CD4-positive, alpha-beta T cell treated with Interleukin-6 at 100 ng/mL for 8 hours (primary cell): ENCODE measurements around the gene MYH6.
"Not testable (repeated sequence)": the region's sequence is repeated elsewhere in the genome, so short reads cannot be mapped to it uniquely, and the experiment has no call there.

Experiments
- DNase-seq: peaks from one replicate; pipeline ENCODE4 v3.0.0-alpha.2; 2020; ENCODE audit warnings: mixed read lengths, low spot score

MYH6 gene

DNA sequence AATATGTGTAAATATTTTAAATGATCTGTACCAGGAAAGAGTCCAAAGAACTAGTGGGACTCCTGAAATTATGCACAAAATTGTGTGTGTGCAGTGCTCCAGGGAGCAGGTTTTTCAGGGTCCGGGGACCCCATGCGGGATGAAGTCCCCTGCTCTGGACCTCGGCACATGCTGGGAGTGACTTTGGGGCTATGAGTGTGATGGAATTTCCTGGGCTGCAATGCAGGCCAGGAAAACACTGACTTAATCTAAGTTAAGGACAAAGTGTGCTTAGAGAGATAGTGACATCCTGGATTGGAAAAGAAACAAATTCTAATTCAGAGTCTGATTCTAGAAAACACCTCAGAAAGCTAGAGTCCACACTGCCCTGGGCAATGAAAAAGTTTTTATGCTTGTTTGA is 6.2 kb upstream of the MYH6 start:
- no peak for DNase-seq

DNA sequence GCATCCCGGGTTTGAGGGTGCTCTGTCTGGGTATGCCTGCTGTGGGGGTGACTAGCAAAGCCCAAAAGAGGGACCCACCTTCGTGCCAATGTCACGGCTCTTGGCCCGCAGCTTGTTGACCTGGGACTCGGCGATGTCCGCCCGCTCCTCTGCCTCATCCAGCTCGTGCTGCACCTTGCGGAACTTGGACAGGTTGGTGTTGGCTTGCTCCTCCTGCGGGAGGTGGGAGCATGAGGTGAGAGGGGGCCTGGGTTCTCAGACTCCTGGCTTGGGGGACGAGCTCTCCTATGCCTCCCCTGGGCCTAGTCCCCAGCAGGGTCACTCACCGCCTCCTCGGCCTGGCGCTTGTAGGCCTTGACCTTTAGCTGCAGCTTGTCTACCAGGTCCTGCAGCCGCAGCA is 5.6 kb upstream of the MYH6 start:
- no peak for DNase-seq

DNA sequence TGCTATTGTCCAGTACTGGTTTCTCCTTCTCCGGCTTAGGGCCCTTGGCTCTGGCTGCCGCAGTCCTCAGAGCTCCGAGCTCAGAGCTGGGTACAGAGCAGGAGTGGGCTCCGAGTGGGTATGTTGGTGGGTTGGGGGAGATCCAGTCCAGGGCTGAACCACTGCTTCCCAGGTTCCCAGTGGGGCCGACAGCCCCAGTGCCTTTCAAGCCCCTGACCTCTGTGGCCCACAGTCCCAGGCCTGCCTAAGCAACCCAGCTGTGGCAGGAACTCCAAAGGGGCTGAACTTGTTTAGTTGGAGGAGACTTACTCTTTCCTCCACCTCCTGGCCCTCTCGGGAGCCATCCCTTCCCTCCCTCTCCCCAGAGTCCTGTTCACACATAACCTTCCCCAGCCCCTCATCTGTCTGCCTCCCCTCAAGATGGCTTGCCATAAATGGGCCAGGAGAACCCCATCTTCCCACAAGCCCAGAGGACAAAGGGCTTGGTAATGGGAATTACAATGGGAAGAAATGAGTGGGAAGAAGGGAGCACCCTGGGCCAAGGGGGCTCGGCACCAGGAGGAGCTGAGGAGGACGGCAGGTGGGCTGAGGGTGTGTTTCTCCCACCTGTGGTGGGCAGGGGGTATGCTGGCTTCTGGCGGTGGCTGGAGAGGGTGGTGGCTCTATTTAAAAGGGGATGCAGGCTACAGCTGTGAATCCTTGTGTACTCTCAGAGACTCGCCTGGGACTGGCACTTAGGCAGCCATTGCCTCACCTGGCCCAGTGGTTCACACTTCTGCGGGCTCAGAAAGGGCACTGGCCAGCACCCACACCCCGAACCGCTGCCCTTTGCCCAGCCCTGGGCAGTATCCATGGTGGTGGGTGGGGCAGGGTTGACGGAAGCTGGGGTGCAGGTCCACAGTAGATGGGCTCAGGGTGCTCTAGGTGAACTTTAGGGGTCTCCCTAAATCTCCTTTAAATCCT is 3.8 kb upstream of the MYH6 start:
- no peak for DNase-seq

DNA sequence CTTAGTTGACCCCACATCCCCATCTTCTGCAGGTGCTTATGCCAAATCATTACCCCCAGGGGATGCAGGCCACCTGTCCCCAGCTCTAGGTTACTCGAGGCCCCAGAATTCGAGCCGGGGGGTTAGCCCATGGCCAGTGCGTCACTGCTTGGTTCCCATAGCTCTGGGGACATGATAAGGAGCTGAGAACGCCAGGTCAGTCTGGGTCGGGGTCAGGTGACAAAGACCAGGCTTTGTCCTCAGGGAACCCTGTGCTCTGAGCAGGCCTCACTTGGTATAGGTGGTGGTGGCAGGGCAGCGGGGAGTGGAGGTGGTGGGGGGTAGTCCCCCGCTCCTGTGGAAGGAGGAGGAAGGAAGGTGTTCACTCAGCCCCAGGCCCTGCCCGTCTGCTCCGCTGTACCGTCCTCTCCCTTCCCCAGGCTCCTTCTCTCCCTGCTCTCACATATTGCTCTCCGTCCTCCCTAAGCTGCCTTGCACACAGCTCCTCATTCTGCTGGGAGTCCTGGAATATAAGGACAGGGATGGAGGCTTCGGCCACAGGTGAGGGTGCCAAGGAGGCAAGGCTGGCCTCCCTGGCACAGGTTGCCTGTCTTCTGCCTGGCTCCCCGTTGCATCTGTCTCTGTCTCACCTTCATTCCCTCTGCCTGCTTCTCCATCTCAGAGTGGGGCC is 2.0 kb upstream of the MYH6 start:
- no peak for DNase-seq

DNA sequence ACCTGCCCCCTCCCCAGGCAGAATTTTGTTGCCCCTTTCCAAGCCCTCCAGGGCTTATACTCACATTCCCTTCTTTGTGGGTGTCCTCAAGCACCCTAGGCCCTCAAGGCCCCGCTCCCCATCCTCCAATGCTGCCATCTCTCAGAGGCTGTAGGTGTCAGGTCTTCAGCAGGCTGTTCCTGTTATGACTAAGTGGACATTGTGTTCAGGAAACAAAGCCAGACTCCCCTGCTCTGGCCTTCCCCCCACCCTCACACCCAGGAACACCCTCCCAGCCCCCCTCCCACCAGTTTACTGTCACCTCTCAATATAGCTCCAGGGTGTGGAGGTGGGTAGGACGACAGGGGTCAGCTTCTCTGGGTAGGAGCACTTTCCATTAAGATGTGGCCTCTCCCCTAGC is 1.4 kb upstream of the MYH6 start:
- no peak for DNase-seq

DNA sequence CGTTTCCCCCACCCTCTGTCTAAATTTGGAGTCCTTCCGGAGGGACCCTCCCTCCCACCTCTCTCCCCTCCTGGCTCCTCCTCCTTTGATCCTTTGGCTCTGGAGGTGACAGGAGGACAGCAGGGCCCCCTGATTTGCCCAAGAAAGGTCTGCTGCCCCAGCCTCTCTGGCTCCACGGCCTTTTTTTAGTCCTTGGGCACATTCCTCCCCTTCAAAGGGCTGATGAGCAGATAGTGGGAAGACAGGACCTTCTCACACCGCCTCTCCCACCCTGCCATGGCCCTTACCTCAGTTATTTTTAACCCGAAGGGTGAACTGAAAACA is 196 bp upstream of the MYH6 start:
- no peak for DNase-seq

DNA sequence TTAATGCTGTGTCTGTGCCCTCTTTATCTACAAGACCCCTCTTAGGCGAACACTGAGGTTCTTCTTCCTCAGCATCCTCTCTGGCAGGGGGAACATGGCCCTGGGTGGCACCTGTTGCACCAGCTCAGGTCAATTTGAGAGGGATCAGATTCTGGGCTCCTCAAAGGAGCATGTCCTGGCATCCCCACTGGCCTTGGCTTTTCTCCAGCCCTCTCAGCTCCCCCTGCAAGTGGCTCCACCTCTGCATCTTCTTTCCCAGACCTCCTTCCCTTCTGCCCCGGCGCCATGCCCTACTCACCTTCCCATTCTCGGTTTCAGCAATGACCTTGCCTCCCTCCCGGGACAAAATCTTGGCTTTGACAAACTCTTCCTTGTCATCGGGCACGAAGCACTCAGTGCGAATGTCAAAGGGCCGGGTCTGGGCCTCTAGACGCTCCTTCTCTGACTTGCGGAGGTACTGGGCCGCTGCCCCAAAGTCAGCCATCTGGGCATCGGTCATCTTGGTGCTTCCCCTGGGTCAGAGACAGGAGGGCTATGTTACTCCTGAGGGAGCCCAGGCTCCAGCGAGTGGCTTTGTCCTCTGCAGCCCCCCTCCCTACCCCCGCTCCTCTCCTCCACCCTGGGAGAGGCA is 1.2 kb downstream of the MYH6 start:
- no peak for DNase-seq

DNA sequence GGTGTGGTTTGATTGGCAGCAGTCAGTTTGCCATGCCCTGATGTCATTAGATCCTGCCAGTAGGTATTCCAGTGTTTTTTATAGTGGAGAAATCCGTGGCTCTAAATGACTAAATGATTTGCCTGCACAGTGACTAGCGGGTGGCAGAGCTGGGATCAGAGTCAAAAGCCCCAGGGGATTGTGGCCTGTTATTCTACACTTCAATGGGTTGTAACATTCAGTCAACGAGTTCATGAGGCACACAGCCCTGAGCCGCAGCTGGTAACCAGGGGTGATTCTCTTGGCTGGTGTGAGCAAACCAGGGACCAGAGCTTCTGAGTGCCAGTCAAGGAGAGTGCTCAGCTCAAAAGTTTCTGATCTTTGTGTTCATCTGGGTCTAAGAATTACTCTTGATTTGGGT is 1.8 kb downstream of the MYH6 start:
- no peak for DNase-seq

DNA sequence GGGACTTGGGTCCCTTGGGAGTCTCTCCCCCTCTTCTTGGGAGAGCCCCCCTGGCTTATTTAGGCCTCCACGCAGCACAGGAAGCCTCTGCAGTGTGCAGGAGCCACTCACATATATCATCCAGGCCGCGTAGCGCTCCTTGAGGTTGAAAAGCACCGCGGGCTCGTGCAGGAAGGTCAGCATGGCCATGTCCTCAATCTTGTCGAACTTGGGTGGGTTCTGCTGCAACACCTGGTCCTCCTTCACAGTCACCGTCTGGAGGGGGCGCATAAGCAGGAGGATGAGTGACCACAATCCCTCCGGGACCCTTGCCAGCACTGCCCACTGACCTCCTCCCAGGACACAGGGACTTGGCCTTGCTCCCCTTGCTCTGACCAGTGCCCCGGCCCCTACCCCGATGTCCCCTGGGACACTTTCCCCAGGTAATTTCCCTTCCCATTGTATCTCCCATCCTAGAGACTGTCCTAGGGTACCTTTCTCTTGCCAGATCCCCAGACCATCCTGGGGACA is 2.5 kb downstream of the MYH6 start:
- DNase-seq, result no peak

DNA sequence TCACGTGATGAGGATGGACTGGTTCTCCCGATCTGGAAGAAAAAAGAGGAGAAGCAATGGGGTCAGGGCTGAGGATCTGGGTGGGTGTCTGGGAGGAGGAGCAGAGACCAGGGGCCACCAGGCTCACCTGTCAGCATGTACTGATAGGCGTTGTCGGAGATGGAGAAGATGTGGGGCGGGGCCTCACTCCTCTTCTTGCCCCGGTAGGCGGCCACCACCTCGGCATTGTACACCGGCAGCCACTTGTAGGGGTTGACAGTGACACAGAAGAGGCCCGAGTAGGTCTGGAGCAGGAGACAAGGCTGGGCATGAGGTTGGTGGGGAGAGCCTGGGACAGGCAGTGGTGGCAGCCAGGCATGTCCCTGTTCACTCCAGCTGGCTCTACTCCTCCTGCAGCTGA is 3.0 kb downstream of the MYH6 start:
- no peak for DNase-seq

DNA sequence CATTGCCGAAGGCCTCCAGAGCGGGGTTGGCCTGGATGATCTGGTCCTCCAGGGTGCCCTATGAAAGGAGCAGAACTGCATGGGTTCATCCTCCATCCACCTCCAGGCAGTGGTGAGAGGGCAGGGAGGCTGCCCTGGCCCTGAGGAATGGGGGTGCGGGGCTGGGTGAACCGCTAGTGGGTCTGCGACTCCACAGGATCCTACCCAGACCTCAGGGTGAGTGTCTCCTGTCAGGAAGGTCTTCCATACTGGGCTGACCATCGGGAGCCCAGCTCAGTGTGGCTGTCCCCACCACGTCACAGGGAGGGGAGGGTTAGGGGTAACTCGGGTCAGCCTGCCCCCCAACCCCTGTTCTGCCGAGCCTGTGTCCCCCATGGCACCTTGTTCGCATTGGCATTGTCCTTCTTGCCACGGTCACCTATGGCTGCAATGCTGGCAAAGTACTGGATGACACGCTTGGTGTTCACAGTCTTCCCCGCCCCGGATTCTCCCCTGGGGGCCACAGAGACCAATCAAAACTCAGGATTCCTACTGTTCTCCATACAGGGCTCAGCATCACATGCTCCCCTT is 3.7 kb downstream of the MYH6 start:
- DNase-seq, result no peak

DNA sequence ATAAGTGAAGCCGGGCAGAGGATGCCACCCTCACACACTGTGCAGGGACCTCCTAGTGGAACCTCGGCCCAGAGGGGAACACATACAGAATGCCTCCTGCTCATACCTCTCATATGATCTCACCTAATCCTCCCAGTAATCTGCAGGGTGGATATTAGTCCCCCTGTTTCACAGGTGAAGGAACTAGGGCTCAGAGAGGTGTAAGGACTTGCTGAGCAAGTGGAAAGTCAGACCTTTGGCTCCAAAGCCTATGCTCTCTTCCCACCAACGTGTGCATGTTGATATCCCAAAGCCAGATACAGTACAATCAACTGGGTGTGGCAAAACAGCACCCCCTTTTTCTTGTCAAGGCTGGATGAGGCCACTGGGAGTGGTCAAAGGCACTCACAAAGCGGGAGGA is 4.2 kb downstream of the MYH6 start:
- DNase-seq, result no peak

DNA sequence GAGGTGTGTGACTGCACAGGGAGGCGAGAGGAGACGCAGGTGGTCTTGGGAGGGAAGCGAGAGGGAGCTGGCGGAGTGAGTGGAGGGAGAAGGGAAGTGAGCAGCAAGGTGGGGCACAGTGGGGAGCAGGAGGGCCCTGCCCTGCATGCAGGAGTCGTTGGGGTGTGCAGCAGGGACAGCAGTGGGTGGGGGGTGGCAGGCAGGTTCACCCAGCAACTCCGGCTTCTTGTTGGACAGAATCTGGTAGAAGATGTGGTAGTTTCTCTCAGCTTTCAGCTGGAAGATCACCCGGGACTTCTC is 5.0 kb downstream of the MYH6 start:
- DNase-seq, result no peak

DNA sequence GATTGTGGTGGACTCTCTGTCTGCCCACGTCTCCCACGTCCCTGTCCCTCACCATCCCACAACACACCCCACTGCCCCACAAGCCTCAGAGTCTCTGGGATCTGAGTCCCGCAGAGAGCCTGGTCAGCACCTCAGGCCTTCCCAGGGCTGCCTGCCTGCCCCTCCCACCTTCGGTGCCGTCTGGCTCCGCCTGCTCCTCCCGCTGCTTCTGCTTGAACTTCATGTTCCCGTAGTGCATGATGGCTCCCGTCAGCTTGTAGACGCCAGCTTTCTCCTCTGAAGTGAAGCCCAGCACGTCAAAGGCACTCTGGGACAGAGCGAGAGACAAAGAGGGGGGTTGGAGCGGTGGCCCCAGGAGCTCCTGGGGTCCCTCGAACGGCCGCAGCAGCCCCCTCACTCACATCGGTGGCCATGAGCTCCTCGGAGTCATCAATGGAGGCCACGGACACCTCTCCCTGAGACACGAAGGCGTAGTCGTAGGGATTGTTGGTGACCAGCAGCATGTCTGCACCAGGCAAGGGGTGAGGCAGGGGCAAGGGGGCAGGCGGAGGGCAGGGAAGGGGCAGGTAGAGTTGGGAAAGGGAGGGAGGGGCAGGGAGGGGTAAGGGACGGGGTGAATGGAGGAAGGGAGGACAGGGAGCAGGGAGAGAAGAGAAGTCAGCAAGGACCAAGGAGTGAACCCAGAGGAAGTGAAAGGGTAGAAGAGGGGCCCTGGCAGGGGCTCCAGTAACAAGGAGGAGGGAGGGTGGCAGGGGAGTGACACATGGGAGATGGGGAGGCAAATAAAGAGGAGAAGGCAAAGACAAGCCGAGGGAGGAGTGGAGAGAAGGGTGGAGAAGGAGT is 5.6 kb downstream of the MYH6 start:
- no peak for DNase-seq

DNA sequence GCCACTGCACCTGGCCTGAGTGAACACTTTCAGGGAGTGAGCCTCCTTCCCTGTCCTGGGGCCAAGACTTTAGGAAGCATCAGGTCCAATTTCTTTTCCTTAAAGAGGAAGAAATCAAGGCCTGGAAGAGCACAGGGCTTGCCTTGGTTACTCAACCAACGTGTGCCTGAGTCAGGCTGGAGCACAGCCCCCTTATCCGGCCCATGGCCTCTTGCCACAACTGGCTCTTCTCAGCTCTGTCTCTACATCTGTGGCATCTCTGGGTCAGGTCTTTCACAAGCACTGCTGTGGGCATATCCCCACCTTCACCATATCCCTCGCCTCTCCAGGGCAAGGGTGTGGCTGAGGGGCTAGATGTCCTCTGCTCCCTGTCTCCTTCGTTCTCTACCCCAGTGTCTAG is 6.8 kb downstream of the MYH6 start:
- DNase-seq, result no peak

DNA sequence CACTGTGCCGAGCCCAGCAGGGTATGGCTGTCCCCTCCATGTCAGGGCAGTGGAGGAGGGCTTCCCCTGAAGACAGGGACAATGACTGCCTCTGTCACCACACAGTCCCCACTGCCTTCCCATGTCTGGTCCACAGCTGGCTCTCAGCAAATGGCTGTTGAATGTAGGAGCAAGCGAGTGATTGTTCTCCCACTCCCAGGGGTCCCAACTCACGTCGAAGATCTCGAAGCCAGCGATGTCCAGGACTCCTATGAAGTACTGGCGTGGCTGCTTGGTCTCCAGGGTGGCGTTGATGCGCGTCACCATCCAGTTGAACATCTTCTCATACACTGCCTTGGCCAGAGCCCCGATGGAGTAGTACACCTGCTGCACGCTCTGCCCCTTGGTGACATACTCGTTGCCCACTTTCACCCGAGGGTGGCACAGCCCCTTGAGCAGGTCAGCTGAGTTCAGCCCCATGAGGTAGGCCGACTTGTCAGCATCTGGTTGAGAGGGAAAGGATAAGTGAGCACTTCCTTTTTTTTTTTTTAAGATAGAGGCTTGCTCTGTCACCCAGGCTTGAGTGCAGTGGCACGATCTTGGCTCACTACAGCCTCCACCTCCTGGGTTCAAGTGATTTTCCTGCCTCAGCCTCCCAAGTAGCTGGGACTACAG is 7.5 kb downstream of the MYH6 start:
- not testable (repeated sequence) for DNase-seq

DNA sequence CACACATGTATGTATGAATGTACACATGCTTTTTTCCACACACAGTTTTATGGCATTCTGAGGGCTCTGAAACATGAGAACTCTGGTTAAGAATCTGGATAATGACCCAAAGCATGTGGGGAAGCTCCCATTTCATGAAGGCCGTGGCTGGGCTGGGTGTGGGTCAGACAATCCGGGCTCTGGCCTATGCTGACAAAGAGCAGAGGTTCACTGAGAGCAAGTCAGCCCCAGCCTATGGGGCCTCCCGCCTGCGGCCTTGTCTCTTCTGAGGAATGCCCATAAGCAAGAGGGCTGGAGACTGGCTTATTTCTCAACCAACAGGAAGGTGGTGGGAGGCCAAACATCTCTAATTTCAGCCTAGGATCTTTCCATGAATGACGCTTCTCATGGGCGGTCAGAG is 8.5 kb downstream of the MYH6 start:
- DNase-seq, result no peak

DNA sequence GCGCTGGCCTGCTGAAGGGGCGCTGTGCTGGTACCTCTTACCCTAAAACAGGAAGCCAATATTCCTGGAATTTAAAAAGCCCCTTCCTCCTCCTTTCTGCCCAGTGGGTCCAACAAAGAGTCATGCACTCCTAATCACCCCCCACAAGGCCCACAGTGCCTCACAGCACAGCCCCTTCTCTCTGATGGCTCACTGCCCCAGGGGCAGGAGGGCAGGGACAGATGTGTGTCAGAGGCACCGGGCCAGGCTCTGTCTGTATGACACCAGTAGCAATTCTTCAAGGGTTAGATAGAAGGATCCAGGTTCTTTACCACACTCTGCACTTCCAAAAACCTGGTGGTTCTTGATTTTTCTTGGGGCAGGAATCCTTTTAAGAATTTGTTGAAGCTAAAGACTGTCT is 8.9 kb downstream of the MYH6 start:
- no peak for DNase-seq

DNA sequence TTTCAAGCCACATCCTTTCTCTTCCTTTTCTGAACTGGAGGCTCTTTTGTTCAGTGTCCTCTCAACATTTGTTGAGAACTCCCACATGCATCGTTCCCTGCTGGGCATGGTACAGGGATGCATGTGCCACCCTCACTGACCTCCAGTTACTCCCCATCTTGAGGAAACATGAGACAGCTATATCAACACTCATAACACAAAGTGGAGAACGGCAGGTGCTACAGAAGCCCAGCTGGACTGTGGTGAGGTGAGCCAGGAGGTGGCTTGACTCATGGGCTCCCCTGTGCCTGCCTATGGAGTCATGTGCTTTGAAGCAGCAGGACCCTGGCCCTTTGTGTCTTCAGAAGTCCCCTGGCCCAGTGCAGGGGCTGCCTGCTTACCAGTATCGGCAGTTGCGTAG is 9.7 kb downstream of the MYH6 start:
- DNase-seq, result no peak

DNA sequence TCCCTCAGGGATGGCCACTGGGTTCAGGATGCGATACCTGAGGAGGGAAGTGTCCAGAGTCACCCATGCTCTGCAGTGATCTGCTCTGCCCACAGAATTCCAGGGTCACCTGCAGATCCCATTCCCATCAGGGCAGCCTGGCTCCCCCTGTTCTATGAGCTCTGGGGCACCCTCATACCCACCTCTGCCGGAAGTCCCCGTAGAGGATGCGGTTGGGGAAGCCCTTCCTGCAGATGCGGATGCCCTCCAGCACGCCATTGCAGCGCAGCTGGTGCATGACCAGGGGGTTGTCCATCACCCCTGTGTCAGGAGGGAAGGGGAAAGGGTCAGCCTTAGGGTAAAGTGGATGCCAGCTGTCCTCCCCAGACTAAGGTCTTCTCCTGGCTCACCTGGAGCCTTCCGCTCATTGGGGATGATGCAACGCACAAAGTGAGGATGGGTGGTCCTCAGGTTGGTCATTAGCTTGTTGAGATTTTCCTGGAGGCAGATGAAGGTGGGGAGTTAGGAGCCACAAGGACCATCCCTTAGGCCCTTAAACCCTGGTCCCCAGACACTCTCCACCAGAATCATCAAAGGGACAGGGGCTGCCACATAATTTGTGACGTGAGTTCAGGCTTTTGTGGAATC is 11.2 kb downstream of the MYH6 start:
- no peak for DNase-seq

DNA sequence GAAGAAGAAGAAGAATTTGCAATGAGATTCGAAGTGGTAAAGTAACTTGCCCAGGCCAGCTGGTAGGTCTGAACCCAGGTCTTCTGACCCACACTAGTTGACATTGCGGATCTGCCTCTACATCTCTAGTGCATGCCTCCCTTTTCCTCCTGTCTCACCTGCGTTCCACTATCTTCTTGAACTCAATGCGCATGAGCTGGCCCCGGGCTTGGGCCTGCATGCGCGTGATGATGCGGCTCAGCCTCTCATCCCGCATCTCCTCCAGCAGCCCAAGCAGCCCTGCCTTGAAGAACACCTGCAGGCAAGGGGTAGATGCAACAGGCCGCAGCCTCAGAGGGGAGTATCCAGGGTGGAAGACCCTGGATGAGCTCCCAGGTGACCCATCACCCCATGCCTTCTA is 11.9 kb downstream of the MYH6 start:
- DNase-seq, result no peak
